Measurements from ENCODE around the gene CDH16.

Gene CDH16

GRCh38 chr16:66895689-66895979, 23.1 kb downstream of the CDH16 start:
- no peak for DNase-seq

GRCh38 chr16:66894948-66895688, 23.6 kb downstream of the CDH16 start:
- peak; percentile 62 for DNase-seq

GRCh38 chr16:66894055-66894454, 24.6 kb downstream of the CDH16 start:
- DNase-seq, result no peak

- DNase-seq, result no peak
These were observed 26.9 kb downstream of the CDH16 start for GRCh38 chr16:66891797-66892196.

- no peak for DNase-seq
These were observed 27.3 kb downstream of the CDH16 start for GRCh38 chr16:66891360-66891759.

GRCh38 chr16:66890799-66891198, 27.9 kb downstream of the CDH16 start:
- DNase-seq, result no peak

GRCh38 chr16:66889622-66890021, 29.1 kb downstream of the CDH16 start:
- no peak for DNase-seq

- DNase-seq, result no peak
These were observed 29.8 kb downstream of the CDH16 start for GRCh38 chr16:66888647-66889615.

- DNase-seq, result no peak
These were observed 31.8 kb downstream of the CDH16 start for GRCh38 chr16:66886914-66887313.

- DNase-seq, result no peak
These were observed 32.4 kb downstream of the CDH16 start for GRCh38 chr16:66886321-66886720.

GRCh38 chr16:66885491-66885890, 33.2 kb downstream of the CDH16 start:
- DNase-seq, result no peak

- DNase-seq, result no peak
These were observed 36.0 kb downstream of the CDH16 start for GRCh38 chr16:66882702-66883101.

- DNase-seq, result no peak
These were observed 36.6 kb downstream of the CDH16 start for GRCh38 chr16:66881964-66882508.

GRCh38 chr16:66881560-66881959, 37.1 kb downstream of the CDH16 start:
- no peak for DNase-seq

GRCh38 chr16:66881014-66881417, 37.7 kb downstream of the CDH16 start:
- DNase-seq, result no peak

GRCh38 chr16:66880288-66881013, 38.2 kb downstream of the CDH16 start, which contains the start of gene PDP2:
PDP2 (plus strand) TSS chr16:66880515; CDS start chr16:66884285, 3,770 bp downstream.
- peak; percentile 88 for DNase-seq

GRCh38 chr16:66878067-66878466, 40.6 kb downstream of the CDH16 start:
- no peak for DNase-seq

GRCh38 chr16:66874079-66874775, 44.5 kb downstream of the CDH16 start:
- peak; percentile 17 for DNase-seq

- DNase-seq, result no peak
These were observed 45.0 kb downstream of the CDH16 start for GRCh38 chr16:66873685-66874055.

GRCh38 chr16:66872943-66873684, 45.6 kb downstream of the CDH16 start:
- peak; percentile 100 for DNase-seq

GRCh38 chr16:66872559-66872942, 46.1 kb downstream of the CDH16 start:
- no peak for DNase-seq

GRCh38 chr16:66871840-66872239, 46.8 kb downstream of the CDH16 start:
- no peak for DNase-seq
